Measurements from ENCODE around the gene FBLN2.
"Not testable (repeated sequence)": the region's sequence is repeated elsewhere in the genome, so short reads cannot be mapped to it uniquely, and the experiment has no call there.

FBLN2 gene

GRCh38 chr3:13549623-13550422 is 898 bp downstream of the FBLN2 start:
- no peak for DNase-seq (ENCODE audit: low read depth)

GRCh38 chr3:13550423-13550690 is 1.4 kb downstream of the FBLN2 start:
- DNase-seq (ENCODE audit: low read depth) = no peak

DNA sequence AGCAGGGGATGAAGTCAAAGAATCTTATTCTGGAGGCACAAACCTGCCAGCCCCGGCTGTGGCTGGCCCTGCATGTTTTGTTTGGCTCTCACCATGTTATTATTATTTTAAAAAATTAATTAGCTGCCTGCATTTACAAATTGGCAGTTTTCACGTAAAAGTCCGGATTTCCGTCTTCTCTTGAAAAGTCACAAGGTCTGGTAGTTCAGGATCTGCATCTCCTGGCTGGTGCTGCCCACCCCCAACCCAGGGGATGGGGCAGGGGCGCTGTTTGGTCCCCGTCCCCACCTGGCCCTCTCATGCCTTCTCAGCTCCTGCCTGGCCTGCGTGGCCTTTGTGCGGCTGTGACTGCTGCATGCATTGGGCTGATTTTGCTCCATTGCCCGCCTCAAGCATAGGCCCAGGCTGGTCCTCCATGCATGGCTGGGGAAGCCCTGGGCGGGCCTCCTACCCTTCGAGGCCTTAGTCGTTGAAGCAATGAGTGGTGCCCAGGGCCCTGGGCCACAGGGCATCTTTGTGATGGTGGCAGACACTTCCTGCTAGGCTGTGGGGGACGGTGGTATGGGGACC is 2.0 kb downstream of the FBLN2 start:
- DNase-seq (ENCODE audit: low read depth) = no peak

GRCh38 chr3:13552857-13553652 is 4.1 kb downstream of the FBLN2 start:
- no peak for DNase-seq (ENCODE audit: low read depth)

- no peak for DNase-seq (ENCODE audit: low read depth)
These were observed 4.8 kb downstream of the FBLN2 start for GRCh38 chr3:13553686-13554085.

- DNase-seq (ENCODE audit: low read depth) = no peak
These were observed 6.8 kb downstream of the FBLN2 start for GRCh38 chr3:13555753-13556152.

GRCh38 chr3:13556207-13556606 is 7.3 kb downstream of the FBLN2 start:
- DNase-seq (ENCODE audit: low read depth) = no peak

DNA sequence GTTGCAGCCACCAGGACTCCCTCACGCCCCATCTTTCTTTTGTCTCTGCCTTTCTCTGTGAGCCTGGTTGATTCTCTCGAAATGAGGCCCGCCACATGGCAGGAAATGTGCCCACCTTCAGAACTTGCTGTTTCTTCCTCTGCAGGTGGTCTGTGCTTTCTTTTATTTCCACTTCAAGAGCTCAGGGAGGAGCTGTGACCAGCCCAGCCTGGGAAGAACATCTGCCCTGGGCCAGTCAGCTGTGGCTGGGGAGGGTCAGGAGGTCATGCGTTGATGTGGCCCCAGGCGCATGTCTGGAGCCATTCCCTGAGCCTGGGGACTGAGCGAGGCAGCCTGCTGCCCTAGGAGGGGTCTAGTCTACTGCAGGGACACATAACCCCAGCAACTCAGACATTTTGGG is 8.0 kb downstream of the FBLN2 start:
- DNase-seq (ENCODE audit: low read depth) = no peak

GRCh38 chr3:13557417-13557816 is 8.5 kb downstream of the FBLN2 start:
- DNase-seq (ENCODE audit: low read depth) = no peak

- no peak for DNase-seq (ENCODE audit: low read depth)
These were observed 9.0 kb downstream of the FBLN2 start for GRCh38 chr3:13557926-13558325.

- DNase-seq (ENCODE audit: low read depth) = no peak
These were observed 9.7 kb downstream of the FBLN2 start for GRCh38 chr3:13558651-13559050.

DNA sequence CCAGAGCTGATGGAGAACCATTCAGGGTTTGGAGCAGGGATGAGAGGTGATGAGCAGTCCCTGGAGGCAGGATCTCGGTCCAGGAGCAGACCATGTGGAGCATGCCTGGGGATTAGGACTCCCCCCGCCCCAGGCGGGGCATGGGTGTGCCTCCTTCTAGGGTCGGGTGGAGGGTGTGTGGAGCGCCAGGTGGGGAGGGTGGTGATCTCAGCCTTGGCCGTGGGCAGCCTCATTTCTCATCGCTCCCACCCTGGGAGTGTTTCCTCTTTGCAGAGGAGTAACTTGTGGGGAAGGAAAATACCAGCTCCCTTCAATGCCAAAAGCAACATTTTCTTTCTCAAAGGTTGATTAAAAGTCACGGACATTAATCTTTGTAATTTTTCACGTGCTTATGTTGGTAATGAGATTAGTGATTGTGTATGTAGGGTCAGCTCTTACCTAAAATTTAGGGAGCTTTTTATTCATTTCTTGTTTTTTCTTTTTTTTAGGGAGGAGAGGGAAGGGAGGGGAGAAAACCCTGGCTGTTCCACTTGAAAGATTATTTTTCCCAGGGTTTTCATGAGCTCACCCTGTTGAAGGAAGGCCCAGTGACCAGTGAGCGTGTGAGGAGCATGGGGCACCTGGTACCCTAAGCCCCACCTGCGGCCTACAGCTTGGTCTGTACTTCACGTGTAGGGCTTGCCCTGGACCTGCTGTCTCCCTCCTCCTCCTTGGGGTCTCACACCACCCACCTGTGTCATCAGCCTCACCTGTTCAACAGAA is 11.0 kb downstream of the FBLN2 start:
- peak; percentile 62 for DNase-seq (ENCODE audit: low read depth)

GRCh38 chr3:13561376-13561775 is 12.5 kb downstream of the FBLN2 start:
- DNase-seq (ENCODE audit: low read depth) = no peak

DNA sequence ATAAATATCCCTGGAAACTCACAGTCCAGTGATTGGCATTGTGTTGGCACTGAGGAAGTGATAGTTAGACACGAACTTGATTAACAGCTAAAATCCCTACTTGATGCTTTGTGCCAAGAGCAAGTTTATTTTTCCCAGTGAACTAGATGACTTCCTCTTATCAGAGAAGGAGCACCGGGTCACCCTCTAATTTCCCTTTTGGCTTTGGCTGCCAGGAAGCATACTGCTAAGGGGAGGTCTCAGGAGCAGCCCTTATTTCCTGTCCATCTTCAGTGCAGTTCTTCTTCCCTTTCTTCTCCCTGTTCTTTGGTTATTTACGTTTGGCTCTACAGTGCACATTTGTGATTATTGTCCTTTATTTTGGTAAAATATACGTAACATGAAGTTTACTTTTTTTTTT is 13.0 kb downstream of the FBLN2 start:
- no peak for DNase-seq (ENCODE audit: low read depth)

- DNase-seq (ENCODE audit: low read depth) = not testable (repeated sequence)
These were observed 13.5 kb downstream of the FBLN2 start for GRCh38 chr3:13562421-13562820.

- no peak for DNase-seq (ENCODE audit: low read depth)
These were observed 14.4 kb downstream of the FBLN2 start for GRCh38 chr3:13563321-13563720.

- no peak for DNase-seq (ENCODE audit: low read depth)
These were observed 15.0 kb downstream of the FBLN2 start for GRCh38 chr3:13563911-13564310.

DNA sequence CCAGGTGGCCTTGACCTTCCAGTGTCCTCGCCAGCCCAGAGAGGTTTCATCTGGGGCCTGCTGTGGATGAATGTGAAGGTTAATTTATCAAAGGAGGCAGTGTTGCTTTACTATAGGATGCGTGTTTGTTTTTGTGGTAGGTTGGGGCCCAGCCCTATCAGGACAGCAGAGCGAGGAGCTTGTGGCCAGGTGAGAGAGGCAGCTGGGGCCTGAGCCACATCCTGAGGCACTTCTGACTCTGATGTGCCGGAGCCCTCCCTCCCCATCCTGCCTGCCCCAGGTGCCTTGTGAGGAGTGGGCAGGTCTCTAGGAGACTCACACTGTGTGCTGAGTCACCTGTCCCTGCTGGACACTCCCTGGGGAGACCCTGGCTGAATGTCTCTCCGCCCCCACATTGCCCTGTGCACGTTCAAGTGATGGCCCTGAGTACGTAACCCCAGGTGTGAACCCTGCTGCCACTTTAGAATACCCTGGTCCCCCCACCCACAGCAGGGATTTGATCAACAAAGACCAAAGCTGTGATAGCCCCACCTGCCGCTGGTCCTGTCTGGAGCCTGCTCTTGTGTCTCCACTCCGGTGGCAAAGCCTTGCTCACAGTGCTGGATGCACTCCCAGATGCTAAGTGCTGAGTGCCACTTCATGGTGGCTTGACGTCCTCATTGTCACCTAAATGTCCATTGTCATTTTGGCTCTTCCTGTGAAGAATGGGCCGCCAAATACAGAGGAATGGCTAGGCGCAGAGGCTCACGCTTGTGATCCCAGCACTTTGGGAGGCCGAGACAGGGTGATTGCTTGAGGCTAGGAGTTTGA is 16.0 kb downstream of the FBLN2 start:
- DNase-seq (ENCODE audit: low read depth) = no peak

GRCh38 chr3:13565581-13566452 is 16.9 kb downstream of the FBLN2 start:
- no peak for DNase-seq (ENCODE audit: low read depth)

- DNase-seq (ENCODE audit: low read depth) = no peak
These were observed 17.5 kb downstream of the FBLN2 start for GRCh38 chr3:13566453-13566748.

DNA sequence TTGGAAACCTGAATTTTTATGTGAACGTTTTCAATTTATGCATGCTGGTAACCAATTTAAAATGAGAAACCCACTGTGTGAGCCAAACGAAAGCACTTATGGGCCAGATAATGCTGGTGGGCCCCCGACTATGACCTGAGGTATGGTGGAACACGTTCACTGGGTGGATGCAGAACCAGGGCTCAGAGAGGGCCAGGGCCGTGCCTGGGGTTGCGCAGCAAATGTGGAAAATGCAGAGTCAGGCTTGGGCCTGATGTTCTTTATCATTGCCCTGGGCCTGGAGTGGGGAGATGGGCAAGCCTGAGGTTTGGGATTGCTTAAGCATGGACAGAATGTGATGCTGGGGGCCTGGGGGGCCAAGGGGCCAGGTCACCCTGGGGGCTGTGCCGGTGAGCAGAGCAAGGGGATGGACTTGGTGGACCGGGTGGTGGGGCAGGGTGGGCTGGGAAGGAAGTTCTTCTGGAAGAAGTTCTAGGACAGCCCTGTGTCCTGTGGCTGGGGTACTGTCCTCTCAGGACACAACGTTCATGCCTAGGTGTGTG is 17.9 kb downstream of the FBLN2 start:
- no peak for DNase-seq (ENCODE audit: low read depth)

Data from amniotic epithelial cell (primary cell).